SK-N-MC (cell line): ENCODE measurements around the gene MEDAG.

Experiments used
- EZH2 ChIP-seq: fragments of 200-600 bp; sonication (generic); IDR thresholded peaks from one replicate; pipeline ENCODE4 v1.6.1; 2017; ENCODE audit warnings: antibody characterized with exemption
- POLR2AphosphoS5 ChIP-seq: IDR thresholded peaks from 2 replicates; pipeline ENCODE4 v1.6.1; 2012; ENCODE audit warnings: mild to moderate bottlenecking, low read depth, low read length, borderline replicate concordance

GRCh38 chr13:30936971-30937370 lies 30.9 kb downstream of the MEDAG start:
- no peak for TF ChIP-seq POLR2AphosphoS5
- no peak for TF ChIP-seq EZH2
